CD4-positive, alpha-beta T cell treated with Interferon alpha-2 for 1 hour (primary cell): ENCODE data around the gene RPP21.

Experiments used
- DNase-seq, 2 donors: peaks; one replicate each; pipeline ENCODE4 v3.0.0-alpha.2; 2020 to 2022

The RPP21 gene

GRCh38 chr6:30386166-30386565, 41.2 kb downstream of the RPP21 start:
- no peak for DNase-seq

GRCh38 chr6:30391240-30391639, 46.3 kb downstream of the RPP21 start:
- no peak for DNase-seq

GRCh38 chr6:30394139-30394538, 49.2 kb downstream of the RPP21 start:
- no peak for DNase-seq
